Measurements from ENCODE around the gene TMEM184A. TPM values are rescaled to one million over a fixed set of nuclear protein-coding genes. Genes with fewer than 3 reads are reported as not detected.
A peak's percentile ranks its signal among the peaks of the same experiment; 100 is the strongest.

TMEM184A gene
- total and polyA plus RNA-seq, 7 donors = 0.28 to 60.3 (median 9.3) TPM; not detected in 3

DNA sequence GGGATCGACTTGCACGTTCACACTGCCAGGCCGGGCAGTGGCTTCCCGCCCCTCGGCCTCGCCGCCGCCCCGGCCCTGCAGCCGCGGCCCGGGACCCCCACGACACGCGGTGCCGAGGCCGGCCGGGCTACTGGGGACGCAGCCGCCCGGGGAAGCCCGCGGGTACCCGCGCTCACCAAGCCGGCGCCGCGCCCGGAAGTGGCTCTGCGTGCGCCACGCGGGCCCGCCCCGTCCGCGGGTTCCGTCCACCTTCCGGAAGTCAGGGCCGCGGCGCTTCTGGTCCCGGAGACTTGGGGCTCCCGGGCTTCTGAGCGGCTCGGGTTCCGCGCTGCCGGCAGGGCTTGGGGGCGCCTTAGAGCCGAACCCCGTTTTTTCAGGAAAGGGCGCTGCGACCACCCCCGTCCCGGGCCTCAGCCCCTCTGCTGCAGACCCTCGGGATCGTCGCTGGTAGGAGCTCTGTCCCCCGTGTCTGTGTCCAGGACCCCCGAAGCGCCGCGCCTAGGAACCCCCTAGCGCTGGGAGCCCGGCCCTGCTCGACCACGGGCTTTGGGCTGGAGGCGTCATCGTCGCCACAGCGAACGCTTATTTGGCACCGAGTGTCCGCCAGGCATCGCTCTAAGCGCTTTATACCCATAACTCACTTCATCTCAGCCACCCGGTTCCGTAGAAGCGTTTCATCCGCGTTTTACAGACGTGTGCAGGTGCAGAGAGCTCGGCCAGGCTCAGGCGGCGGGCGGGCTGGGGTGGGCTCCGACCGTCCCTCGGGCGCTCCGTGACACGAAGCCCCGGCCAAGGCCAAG lies 14.0 kb upstream of the TMEM184A start, which contains the start of gene PSMG3:
Gene PSMG3, minus strand, starts transcription at position 200 of the 800 bp plus-strand sequence. CDS start 693 bp downstream, outside the sequence.
- H3K36me3 ChIP-seq = peaks cover 0 to 30% (median 0%) of the 10 kb centered on the region in 4 donors
- WGBS, 2 donors = 0 to 1% methylated on average over 95 of the region's 95 CpGs
- intact Hi-C loops (cut with DNase I) = loop anchor here (1.0 to 5.0 kb wide), 3 partner anchors 40 to 782 kb away; partner anchors contain the start of genes EIF3B, INTS1 and MAFK
- peak; percentile 68 to 88 (median 86) for TF ChIP-seq POLR2AphosphoS5 (IDR thresholded peaks at IDR 0.05)
- TF ChIP-seq EP300 (IDR thresholded peaks at IDR 0.05) = no peak
- TF ChIP-seq POLR2A (IDR thresholded peaks at IDR 0.05) = peak; percentile 57 to 69
- TF ChIP-seq CTCF (IDR thresholded peaks at IDR 0.05) = peak; percentile 30 to 59 (median 35)
- peak within 1 kb of the TSS; percentile 65 to 91 (median 78) for H3K4me3 ChIP-seq
- H3K27ac ChIP-seq = peak within 1 kb of the TSS; percentile 90 to 95 (median 92)
- DNase-seq = peak; percentile 96
- peaks cover 0 to 37% (median 29%) of the 10 kb centered on the region in 4 donors for H3K4me1 ChIP-seq
- no peaks in the 10 kb centered on the region for H3K9me3 ChIP-seq
- H3K27me3 ChIP-seq = no peaks in the 10 kb centered on the region

GRCh38 chr7:1569440-1569832 lies 13.4 kb upstream of the TMEM184A start:
- Histone ChIP-seq H3K27ac (peak overlapping the region; percentile 90 to 95 (median 92)), H3K36me3 (peaks cover 0 to 31% (median 0%) of the 10 kb centered on the region in 4 donors), H3K4me1 (peaks cover 0 to 37% (median 29%) of the 10 kb centered on the region in 4 donors), H3K27me3 (no peaks in the 10 kb centered on the region), H3K9me3 (no peaks in the 10 kb centered on the region), H3K4me3 (peak overlapping the region; percentile 65 to 91 (median 78))
- WGBS, 2 donors = 13 to 22% methylated on average over 27 of the region's 27 CpGs
- intact Hi-C loops (cut with DNase I) = loop anchor here (1.0 kb wide), 1 partner anchor 39 kb away; the partner anchor contains the start of gene MAFK
- TF ChIP-seq CTCF (IDR thresholded peaks at IDR 0.05) = no peak
- no peak for TF ChIP-seq POLR2AphosphoS5 (IDR thresholded peaks at IDR 0.05)
- TF ChIP-seq POLR2A (IDR thresholded peaks at IDR 0.05) = no peak
- TF ChIP-seq EP300 (IDR thresholded peaks at IDR 0.05) = no peak
- DNase-seq = no peak

DNA sequence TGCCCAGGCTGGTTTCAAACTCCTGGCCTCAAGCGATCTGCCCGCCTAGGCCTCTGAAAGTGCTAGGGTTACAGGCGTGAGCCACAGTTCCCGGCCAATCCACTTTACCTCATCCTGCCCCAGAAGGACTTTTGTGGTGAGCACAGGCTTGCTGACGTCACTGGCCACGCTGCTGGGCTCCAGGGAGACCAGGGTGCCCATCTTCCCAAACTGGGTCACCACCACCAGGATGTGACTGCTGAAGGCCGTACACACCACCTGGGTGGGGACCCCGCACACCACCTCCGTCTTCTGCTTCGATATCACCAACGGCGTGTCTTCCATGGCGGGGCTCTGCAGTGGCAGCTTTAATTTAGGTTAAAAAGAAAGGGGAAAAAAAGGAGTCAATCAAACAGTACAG lies 13.0 kb upstream of the TMEM184A start:
- Histone ChIP-seq H3K4me1 (peaks cover 0 to 37% (median 29%) of the 10 kb centered on the region in 4 donors), H3K4me3 (peak overlapping the region; percentile 65 to 91 (median 78)), H3K36me3 (peaks cover 0 to 31% (median 0%) of the 10 kb centered on the region in 4 donors)

GRCh38 chr7:1567896-1568510 lies 12.0 kb upstream of the TMEM184A start:
- H3K4me1 ChIP-seq = peaks cover 0 to 37% (median 29%) of the 10 kb centered on the region in 4 donors
- WGBS, 2 donors = 80 to 92% methylated on average over 17 of the region's 17 CpGs
- no peak for TF ChIP-seq POLR2AphosphoS5 (IDR thresholded peaks at IDR 0.05)
- no peak for TF ChIP-seq POLR2A (IDR thresholded peaks at IDR 0.05)
- no peak for TF ChIP-seq CTCF (IDR thresholded peaks at IDR 0.05)
- no peaks in the 10 kb centered on the region for H3K9me3 ChIP-seq
- DNase-seq = no peak
- H3K4me3 ChIP-seq = no peak overlapping the region
- no peak overlapping the region for H3K27ac ChIP-seq
- intact Hi-C loops (cut with DNase I) = no loop called here
- H3K27me3 ChIP-seq = no peaks in the 10 kb centered on the region
- peaks cover 0 to 31% (median 0%) of the 10 kb centered on the region in 4 donors for H3K36me3 ChIP-seq

More for the DNA sequence above, 13.0 kb upstream of the TMEM184A start:
- no peak for TF ChIP-seq POLR2A (IDR thresholded peaks at IDR 0.05)
- no peak for TF ChIP-seq POLR2AphosphoS5 (IDR thresholded peaks at IDR 0.05)
- TF ChIP-seq CTCF (IDR thresholded peaks at IDR 0.05) = no peak
- TF ChIP-seq EP300 (IDR thresholded peaks at IDR 0.05) = no peak
- peak overlapping the region in 3 of 4 donors; percentile 90 to 95 (median 91) for H3K27ac ChIP-seq
- DNase-seq = no peak
- H3K9me3 ChIP-seq = no peaks in the 10 kb centered on the region
- intact Hi-C loops (cut with DNase I) = loop anchor here (1.0 kb wide), 1 partner anchor 39 kb away; the partner anchor contains the start of gene MAFK
- no peaks in the 10 kb centered on the region for H3K27me3 ChIP-seq
- WGBS, 2 donors = 58 to 77% methylated on average over 13 of the region's 13 CpGs

Measured in sigmoid colon (tissue), 7 donors.